Measurements from ENCODE around the gene CCT4.

DNA sequence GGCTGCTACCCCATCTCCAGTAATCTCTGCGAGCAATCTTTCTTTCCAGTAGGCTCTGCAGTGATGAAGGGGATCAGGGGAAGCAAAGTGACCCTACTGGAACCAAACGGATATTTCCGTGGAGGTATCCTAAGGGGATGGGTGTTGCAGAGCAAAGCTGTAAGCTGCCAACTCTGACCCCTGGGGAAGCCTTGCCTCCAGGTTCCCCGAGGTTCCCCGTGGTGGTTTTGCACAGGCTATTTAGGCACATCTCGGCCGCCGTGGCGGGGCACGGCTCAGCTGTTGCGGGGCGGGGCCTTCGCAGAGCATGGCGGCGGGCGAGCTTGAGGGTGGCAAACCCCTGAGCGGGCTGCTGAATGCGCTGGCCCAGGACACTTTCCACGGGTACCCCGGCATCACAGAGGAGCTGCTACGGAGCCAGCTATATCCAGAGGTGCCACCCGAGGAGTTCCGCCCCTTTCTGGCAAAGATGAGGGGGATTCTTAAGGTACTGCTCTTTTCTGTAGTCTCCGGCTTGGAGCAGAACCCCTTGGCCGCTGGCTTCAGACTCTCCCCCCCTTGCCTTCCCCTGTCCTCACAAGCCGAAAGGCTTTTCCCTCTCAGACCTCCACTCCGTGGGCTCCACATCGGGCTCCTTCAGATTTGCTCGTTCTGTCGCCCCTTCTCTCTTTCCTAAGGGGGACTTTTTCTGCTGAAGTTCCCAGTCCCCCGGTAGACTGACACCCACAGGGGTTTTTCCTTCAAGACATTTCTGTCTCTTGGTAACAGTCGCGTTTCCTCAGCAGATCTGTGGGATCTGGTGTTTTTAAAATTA lies 17.1 kb upstream of the CCT4 start, which contains the start of gene COMMD1:
- TF ChIP-seq, protein P1, sequence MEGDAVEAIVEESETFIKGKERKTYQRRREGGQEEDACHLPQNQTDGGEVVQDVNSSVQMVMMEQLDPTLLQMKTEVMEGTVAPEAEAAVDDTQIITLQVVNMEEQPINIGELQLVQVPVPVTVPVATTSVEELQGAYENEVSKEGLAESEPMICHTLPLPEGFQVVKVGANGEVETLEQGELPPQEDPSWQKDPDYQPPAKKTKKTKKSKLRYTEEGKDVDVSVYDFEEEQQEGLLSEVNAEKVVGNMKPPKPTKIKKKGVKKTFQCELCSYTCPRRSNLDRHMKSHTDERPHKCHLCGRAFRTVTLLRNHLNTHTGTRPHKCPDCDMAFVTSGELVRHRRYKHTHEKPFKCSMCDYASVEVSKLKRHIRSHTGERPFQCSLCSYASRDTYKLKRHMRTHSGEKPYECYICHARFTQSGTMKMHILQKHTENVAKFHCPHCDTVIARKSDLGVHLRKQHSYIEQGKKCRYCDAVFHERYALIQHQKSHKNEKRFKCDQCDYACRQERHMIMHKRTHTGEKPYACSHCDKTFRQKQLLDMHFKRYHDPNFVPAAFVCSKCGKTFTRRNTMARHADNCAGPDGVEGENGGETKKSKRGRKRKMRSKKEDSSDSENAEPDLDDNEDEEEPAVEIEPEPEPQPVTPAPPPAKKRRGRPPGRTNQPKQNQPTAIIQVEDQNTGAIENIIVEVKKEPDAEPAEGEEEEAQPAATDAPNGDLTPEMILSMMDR (IDR thresholded peaks at IDR 0.05), result no peak
- peak; percentile 55 for TF ChIP-seq POLR2AphosphoS5 (IDR thresholded peaks at IDR 0.05)

All from gastroesophageal sphincter (tissue), 3 donors.